Transverse colon (tissue), 4 donors: ENCODE results near the gene CENPQ. TPM values are rescaled to one million over a fixed set of nuclear protein-coding genes. Genes with fewer than 3 reads are reported as not detected.

Experiments used
- DNase-seq: peaks from one replicate; pipeline ENCODE4 v3.0.0-alpha.2; 2019
- H3K27ac ChIP-seq, 4 donors: fragments of 200-600 bp; sonication (generic); 2 replicates each; pipeline ENCODE4 v1.5.1; 2016 to 2018; ENCODE audit warnings: inconsistent platforms in 4 of 4
- H3K27me3 ChIP-seq: fragments of 200-600 bp; sonication (generic); 2 replicates; pipeline ENCODE4 v1.5.1; 2017; ENCODE audit warnings: inconsistent platforms
- H3K36me3 ChIP-seq, 4 donors: fragments of 200-600 bp; sonication (generic); 2 replicates each; pipeline ENCODE4 v1.5.1; 2017 to 2019; ENCODE audit warnings: inconsistent platforms in 4 of 4
- H3K4me1 ChIP-seq, 4 donors: fragments of 200-600 bp; sonication (generic); 2 replicates each; pipeline ENCODE4 v1.5.1; 2017 to 2020; ENCODE audit warnings: inconsistent platforms in 4 of 4
- H3K4me3 ChIP-seq, 4 donors: fragments of 200-600 bp; sonication (generic); 1 replicate in 1 of 4; 2 replicates in 3 of 4; pipeline versions ENCODE4 v1.5.1 to v1.6.1; 2017 to 2019; ENCODE audit warnings: inconsistent platforms in 4 of 4
- H3K9me3 ChIP-seq, 2 donors: fragments of 200-600 bp; sonication (generic); 2 replicates each; pipeline ENCODE4 v1.5.1; 2017 to 2019; ENCODE audit warnings: inconsistent platforms in 2 of 2
- EP300 ChIP-seq: sonication (generic); formaldehyde crosslinking; IDR thresholded peaks from one replicate; pipeline ENCODE4 v1.6.1; 2017; ENCODE audit warnings: antibody characterized with exemption, low read depth
- POLR2A ChIP-seq: fragments of 450-650 bp; IDR thresholded peaks from one replicate; pipeline ENCODE4 v1.6.1; 2016; ENCODE audit warnings: antibody characterized with exemption, mild to moderate bottlenecking, moderate library complexity
- POLR2AphosphoS5 ChIP-seq, 3 donors: sonication (generic); formaldehyde crosslinking; IDR thresholded peaks; one replicate each; pipeline ENCODE4 v1.6.1; 2016; ENCODE audit warnings: antibody characterized with exemption in 3 of 3
- WGBS, 2 donors: methylation state at CpG; one replicate each; pipeline ENCODE4 v1.1.5; 2018; ENCODE audit warnings: low coverage in 1 of 2; 5-methylcytosine and 5-hydroxymethylcytosine counted together
- in situ Hi-C, 4 donors: fragments of 200-750 bp; cut with MboI; loops; one replicate each; pipeline versions ENCODE4 v1.15.0 to v1.15.1; 2017; ENCODE audit warnings: low sequenced_read_pairs in 3 of 4, low pct_ligation_motif_present in 1 of 4, low pct_unique_long_range_greater_than_20kb in 1 of 4
- intact Hi-C: fragments of 100-400 bp; cut with DNase I; formaldehyde crosslinking; loops from one replicate; pipeline ENCODE4 v1.15.1; 2023; ENCODE audit warnings: low total_unique reads
- total RNA-seq, 4 donors: library from RNA; depleted of rRNA; stranded (reverse); fragments of >200 nt; gene quantifications; one replicate each; pipeline ENCODE4 v1.1.0, GENCODE V29; 2016
- TF ChIP-seq, protein P1 (sequence below), 5 experiments: fragments of 200-600 bp in 3 of 5; fragments of 450-650 bp in 2 of 5; sonication (generic) in 3 of 5; IDR thresholded peaks; 1 replicate in 2 of 5; 2 replicates in 3 of 5; pipeline ENCODE4 v1.5.1; 2016 to 2017; ENCODE audit warnings: antibody characterized with exemption in 5 of 5, inconsistent platforms in 3 of 5, mild to moderate bottlenecking in 2 of 5, moderate library complexity in 1 of 5

CENPQ gene
- total RNA-seq, 4 donors from 2014 or later: 1.7 to 3.0 (median 2.9) TPM; not detected in 1

DNA sequence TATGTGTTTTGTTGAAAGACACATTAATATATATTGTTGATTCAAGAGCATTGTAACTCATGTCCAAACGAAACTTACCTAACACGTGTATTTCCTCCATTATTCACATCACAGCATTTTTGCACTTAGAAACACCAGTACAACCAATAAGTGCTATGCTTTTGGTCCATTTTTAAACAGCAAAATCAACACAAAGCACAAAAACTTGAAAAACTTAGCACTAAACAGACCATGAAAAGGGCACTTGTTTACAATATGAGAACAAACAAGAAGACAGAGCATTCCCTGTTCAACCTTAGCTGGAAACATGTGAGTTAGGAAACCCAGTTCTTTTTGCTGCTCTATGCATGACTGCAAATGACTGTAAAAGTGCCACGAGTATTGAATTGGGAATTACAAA, 46.2 kb downstream of the CENPQ start:
- H3K4me1 ChIP-seq: peaks cover 0 to 6% (median 4%) of the 10 kb centered on the region in 4 donors
- in situ Hi-C loops: no loop called here
- no peaks in the 10 kb centered on the region for H3K9me3 ChIP-seq

DNA sequence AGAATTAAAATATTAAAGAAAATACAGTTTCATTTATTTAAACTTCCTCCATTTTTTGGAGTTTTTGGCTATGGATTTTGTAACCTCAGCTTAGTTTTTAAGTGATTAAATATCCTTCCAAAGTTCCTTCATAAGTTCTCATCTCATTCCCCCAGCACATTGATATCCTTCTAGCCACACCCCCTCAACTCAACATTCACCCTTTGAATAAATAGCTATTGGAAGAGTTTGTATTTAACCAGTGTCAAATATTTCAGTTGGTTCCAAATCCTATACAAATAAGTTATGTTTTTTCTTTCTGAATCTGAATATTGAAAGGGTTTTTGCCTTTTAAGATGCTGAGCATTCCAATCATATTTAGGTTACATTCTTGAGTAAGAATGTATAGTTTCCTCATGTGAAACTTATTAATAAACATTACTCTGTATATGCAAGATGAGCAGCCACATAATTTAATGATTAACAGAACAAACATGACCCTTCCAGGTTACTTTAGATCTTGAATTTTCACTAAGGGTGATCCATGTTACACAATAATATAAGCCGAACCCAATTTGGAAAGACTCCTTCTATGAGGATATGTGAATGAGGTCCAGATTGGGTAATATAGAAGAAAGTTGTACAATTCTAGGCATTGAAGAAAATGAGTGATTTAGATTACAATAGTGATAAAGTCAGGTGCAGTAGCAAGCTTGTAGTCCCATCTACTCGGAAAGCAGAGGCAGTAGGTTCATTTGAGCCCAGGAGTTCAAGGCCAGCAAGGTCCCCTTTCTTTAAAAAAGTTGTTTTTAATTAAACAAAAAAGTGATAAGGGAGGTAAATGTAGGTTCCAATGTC, 50.2 kb downstream of the CENPQ start:
- DNase-seq: no peak
- no peak overlapping the region for H3K4me3 ChIP-seq
- no peaks in the 10 kb centered on the region for H3K36me3 ChIP-seq
- in situ Hi-C loops (no loop called here), intact Hi-C loops (no loop called here)
- no peak overlapping the region for H3K27ac ChIP-seq
- no peak for TF ChIP-seq POLR2AphosphoS5 (IDR thresholded peaks at IDR 0.05)
- no peak for TF ChIP-seq POLR2A
- TF ChIP-seq, protein P1, sequence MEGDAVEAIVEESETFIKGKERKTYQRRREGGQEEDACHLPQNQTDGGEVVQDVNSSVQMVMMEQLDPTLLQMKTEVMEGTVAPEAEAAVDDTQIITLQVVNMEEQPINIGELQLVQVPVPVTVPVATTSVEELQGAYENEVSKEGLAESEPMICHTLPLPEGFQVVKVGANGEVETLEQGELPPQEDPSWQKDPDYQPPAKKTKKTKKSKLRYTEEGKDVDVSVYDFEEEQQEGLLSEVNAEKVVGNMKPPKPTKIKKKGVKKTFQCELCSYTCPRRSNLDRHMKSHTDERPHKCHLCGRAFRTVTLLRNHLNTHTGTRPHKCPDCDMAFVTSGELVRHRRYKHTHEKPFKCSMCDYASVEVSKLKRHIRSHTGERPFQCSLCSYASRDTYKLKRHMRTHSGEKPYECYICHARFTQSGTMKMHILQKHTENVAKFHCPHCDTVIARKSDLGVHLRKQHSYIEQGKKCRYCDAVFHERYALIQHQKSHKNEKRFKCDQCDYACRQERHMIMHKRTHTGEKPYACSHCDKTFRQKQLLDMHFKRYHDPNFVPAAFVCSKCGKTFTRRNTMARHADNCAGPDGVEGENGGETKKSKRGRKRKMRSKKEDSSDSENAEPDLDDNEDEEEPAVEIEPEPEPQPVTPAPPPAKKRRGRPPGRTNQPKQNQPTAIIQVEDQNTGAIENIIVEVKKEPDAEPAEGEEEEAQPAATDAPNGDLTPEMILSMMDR (IDR thresholded peaks at IDR 0.05): no peak
- no peak for TF ChIP-seq EP300
- no peaks in the 10 kb centered on the region for H3K9me3 ChIP-seq
- H3K27me3 ChIP-seq: no peaks in the 10 kb centered on the region
- WGBS, 2 donors: 80 to 84% methylated on average over 2 of the region's 2 CpGs
- H3K4me1 ChIP-seq: no peaks in the 10 kb centered on the region

More for the DNA sequence above, 46.2 kb downstream of the CENPQ start:
- Histone ChIP-seq H3K27me3 (no peaks in the 10 kb centered on the region), H3K27ac (no peak overlapping the region), H3K36me3 (no peaks in the 10 kb centered on the region), H3K4me3 (no peak overlapping the region)
- WGBS, 2 donors: 63 to 82% methylated on average over 3 of the region's 3 CpGs
- intact Hi-C loops: no loop called here
- no peak for DNase-seq
- TF ChIP-seq EP300 (no peak), POLR2A (no peak), POLR2AphosphoS5 (IDR thresholded peaks at IDR 0.05) (no peak)
- TF ChIP-seq, protein P1 (IDR thresholded peaks at IDR 0.05): no peak

DNA sequence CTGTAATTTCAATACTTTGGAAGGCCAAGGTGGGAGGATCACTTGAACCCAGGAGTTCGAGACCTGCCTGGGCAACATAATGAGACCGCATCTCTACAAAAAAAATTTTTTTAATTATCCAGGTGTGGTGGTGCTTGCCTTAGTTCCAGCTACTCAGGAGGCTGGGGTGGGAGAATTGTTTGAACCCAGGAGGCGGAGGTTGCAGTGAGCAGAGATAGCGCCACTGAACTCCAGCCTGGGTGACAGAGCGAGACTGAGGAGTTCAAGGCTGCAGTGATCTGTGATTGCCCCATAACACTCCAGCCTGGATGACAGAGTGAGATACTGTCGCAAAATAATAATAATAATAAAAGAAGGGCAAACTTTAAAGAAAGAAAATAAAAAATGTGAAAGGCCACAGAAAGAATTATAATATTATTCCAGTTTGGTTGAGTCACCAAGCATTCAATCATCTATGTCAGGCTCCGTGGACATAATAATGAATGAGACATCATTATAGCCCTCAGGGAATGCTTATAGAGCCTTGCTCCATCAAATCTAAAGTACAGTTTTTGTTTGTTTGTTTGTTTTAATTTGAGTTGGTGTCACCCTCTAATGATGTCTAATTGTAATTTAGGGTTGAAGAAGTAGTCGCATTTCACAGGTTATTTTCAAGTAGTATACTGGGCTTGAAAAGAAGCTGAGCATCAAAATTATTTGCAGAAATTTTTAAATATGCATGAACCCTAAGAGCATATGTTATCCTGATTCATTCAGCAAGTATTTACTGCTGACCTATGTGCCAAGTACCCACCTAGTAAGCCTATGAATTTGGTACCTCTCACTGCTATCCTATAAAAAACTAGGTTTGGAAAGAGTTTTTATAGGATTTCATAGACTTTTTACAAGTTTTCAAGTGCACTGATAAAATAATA, 51.7 kb downstream of the CENPQ start:
- 71 to 84% methylated on average over 6 to 8 of the region's 8 CpGs for WGBS, 2 donors

DNA sequence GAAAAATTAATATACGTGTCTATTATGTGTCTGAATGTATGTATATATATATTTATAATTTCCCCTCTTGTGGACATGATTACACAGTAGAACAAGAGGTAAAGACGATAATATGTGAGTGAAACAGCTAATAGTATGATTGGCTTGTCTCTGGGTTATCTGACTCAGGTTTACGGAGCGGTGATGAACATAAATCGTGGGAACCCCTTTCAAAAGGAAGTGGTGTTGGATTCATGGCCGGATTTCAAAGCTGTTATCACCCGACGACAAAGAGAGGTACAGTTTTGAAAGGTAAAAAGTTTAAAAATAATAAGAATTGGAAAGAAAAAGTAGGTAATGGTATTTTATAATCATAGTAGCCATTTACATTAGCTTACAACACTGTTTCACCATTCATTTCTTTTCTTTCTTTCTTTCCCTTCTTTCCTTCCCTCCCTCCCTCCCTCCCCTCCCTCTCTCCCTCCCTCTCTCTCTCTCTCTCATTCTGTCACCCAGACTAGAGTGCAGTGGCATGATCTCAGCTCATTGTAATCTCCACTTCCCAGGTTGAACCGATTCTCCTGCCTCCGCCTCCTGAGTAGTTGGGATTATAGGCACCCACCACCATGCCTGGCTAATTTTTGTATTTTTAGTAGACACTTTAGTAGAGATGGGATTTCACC, 52.4 kb downstream of the CENPQ start:
- 75 to 82% methylated on average over 8 to 10 of the region's 10 CpGs for WGBS, 2 donors
- no peak overlapping the region for H3K4me3 ChIP-seq
- no peak overlapping the region for H3K27ac ChIP-seq
- intact Hi-C loops: no loop called here
- H3K27me3 ChIP-seq: no peaks in the 10 kb centered on the region
- H3K4me1 ChIP-seq: no peaks in the 10 kb centered on the region
- no peaks in the 10 kb centered on the region for H3K36me3 ChIP-seq
- no peak for TF ChIP-seq EP300
- TF ChIP-seq, protein P1 (IDR thresholded peaks at IDR 0.05): no peak
- TF ChIP-seq POLR2A: no peak
- TF ChIP-seq POLR2AphosphoS5 (IDR thresholded peaks at IDR 0.05): no peak
- no peaks in the 10 kb centered on the region for H3K9me3 ChIP-seq
- in situ Hi-C loops: no loop called here
- no peak for DNase-seq

More for the DNA sequence above, 51.7 kb downstream of the CENPQ start:
- H3K4me1 ChIP-seq: no peaks in the 10 kb centered on the region
- no peak overlapping the region for H3K4me3 ChIP-seq
- H3K27ac ChIP-seq: no peak overlapping the region
- H3K9me3 ChIP-seq: no peaks in the 10 kb centered on the region
- DNase-seq: no peak
- intact Hi-C loops (no loop called here), in situ Hi-C loops (no loop called here)
- no peaks in the 10 kb centered on the region for H3K36me3 ChIP-seq
- H3K27me3 ChIP-seq: no peaks in the 10 kb centered on the region
- TF ChIP-seq POLR2AphosphoS5 (IDR thresholded peaks at IDR 0.05) (no peak), EP300 (no peak)
